VCaP (cell line): Measurements from ENCODE around the gene MIDN.

Experiments
- H3K27ac ChIP-seq: fragments of 450-650 bp; 2 replicates; pipeline ENCODE4 v1.5.1; 2017
- CTCF ChIP-seq: fragments of 450-650 bp; conservative IDR thresholded peaks from 2 replicates; pipeline ENCODE4 v1.5.1; 2017; ENCODE audit warnings: mild to moderate bottlenecking, moderate library complexity

Gene MIDN

GRCh38 chr19:1248786-1249297, 459 bp downstream of the MIDN start:
- peak; percentile 94 for TF ChIP-seq CTCF
- H3K27ac ChIP-seq, result peak overlapping the region; percentile 91

- TF ChIP-seq CTCF, result no peak
- H3K27ac ChIP-seq, result peak overlapping the region; percentile 91
Measured at GRCh38 chr19:1249298-1249989, 1.1 kb downstream of the MIDN start.

- TF ChIP-seq CTCF, result no peak
Measured at GRCh38 chr19:1249990-1250436, 1.6 kb downstream of the MIDN start.

GRCh38 chr19:1250437-1251260, 2.3 kb downstream of the MIDN start:
- peak overlapping the region; percentile 91 for H3K27ac ChIP-seq
- no peak for TF ChIP-seq CTCF

More at GRCh38 chr19:1249990-1250436, 1.6 kb downstream of the MIDN start:
- H3K27ac ChIP-seq, result peak overlapping the region; percentile 91

- H3K27ac ChIP-seq, result peak overlapping the region; percentile 91
- TF ChIP-seq CTCF, result no peak
Measured at GRCh38 chr19:1251330-1252220, 3.2 kb downstream of the MIDN start.

- H3K27ac ChIP-seq, result peak overlapping the region; percentile 91
- TF ChIP-seq CTCF, result no peak
Measured at GRCh38 chr19:1252221-1252820, 3.9 kb downstream of the MIDN start.
